ENCODE data around the gene EIF4G3.

Gene EIF4G3

DNA sequence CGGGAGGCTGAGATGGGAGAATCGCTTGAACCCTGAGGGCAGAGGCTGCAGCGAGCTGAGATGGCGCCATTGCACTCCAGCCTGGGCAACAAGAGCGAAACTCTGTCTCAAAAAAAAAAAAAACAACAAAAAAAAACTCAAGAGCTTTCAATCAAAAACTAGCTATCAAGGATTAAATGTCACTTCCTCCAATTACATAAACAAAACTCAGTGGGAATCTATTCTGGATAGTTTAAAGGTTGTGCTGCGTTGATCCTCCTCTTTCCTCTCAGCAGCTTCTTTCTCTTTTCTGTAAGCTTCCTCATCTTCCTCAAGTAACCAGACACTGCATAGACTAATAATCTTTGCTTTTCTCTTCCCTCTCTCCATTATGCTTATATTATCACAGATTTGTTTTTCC is 20.7 kb downstream of the EIF4G3 start:
- no peaks in the 10 kb centered on the region for H3F3A ChIP-seq (ENCODE audit: control insufficient read depth, insufficient read depth)
- TF ChIP-seq, protein P1, sequence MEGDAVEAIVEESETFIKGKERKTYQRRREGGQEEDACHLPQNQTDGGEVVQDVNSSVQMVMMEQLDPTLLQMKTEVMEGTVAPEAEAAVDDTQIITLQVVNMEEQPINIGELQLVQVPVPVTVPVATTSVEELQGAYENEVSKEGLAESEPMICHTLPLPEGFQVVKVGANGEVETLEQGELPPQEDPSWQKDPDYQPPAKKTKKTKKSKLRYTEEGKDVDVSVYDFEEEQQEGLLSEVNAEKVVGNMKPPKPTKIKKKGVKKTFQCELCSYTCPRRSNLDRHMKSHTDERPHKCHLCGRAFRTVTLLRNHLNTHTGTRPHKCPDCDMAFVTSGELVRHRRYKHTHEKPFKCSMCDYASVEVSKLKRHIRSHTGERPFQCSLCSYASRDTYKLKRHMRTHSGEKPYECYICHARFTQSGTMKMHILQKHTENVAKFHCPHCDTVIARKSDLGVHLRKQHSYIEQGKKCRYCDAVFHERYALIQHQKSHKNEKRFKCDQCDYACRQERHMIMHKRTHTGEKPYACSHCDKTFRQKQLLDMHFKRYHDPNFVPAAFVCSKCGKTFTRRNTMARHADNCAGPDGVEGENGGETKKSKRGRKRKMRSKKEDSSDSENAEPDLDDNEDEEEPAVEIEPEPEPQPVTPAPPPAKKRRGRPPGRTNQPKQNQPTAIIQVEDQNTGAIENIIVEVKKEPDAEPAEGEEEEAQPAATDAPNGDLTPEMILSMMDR (IDR thresholded peaks at IDR 0.05; ENCODE audit: low read depth, low read length, poor library complexity, severe bottlenecking): no peak
- no peak for TF ChIP-seq EZH2phosphoT487 (IDR thresholded peaks at IDR 0.05; ENCODE audit: borderline replicate concordance, low read length)

DNA sequence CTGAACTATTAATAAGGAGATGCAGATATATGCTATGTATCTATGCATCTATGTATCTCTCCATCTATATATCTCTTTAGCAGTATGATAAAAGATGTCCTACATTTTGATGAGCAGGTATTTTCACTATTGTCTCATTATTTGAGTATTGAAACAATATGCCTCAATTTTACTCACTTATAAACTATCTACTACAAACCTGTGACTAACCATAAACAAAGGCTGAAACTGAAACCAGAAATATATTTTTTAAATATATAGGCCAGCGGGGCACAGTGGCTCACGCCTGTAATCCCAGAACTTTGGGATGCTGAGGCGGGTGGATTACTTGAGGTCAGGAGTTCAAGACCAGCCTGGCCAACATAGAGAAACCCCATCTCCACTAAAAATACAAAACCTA is 22.0 kb downstream of the EIF4G3 start:
- TF ChIP-seq EZH2phosphoT487 (IDR thresholded peaks at IDR 0.05; ENCODE audit: borderline replicate concordance, low read length): no peak
- TF ChIP-seq, protein P1 (IDR thresholded peaks at IDR 0.05; ENCODE audit: low read depth, low read length, poor library complexity, severe bottlenecking): no peak
- Histone ChIP-seq H3K79me2 (ENCODE audit: control insufficient read depth, low read length) (peaks cover 88% of the 10 kb centered on the region), H3K36me3 (ENCODE audit: control insufficient read depth, low read length) (peaks cover 36% of the 10 kb centered on the region), H3K4me2 (ENCODE audit: low read length) (no peak overlapping the region), H3K4me1 (ENCODE audit: control insufficient read depth, low read length) (no peaks in the 10 kb centered on the region), H3K27me3 (ENCODE audit: control insufficient read depth, low read length) (no peaks in the 10 kb centered on the region), H4K20me1 (ENCODE audit: control insufficient read depth, insufficient read depth, low read depth, low read length) (peaks cover 11% of the 10 kb centered on the region; the same call in 1 of the 2 replicates), H3K27ac (ENCODE audit: low read depth, low read length) (no peak overlapping the region), H3K4me3 (ENCODE audit: low read length) (no peak overlapping the region), H3F3A (ENCODE audit: control insufficient read depth, insufficient read depth) (no peaks in the 10 kb centered on the region), H3K9me3 (ENCODE audit: control insufficient read depth, insufficient read depth, low read length) (no peaks in the 10 kb centered on the region), H3K9me2 (replicated peaks; ENCODE audit: control insufficient read depth, low read length) (no peaks in the 10 kb centered on the region)

More for the DNA sequence above, 20.7 kb downstream of the EIF4G3 start:
- Histone ChIP-seq H3K27me3 (ENCODE audit: control insufficient read depth, low read length) (no peaks in the 10 kb centered on the region), H3K27ac (ENCODE audit: low read depth, low read length) (no peak overlapping the region), H3K9me2 (replicated peaks; ENCODE audit: control insufficient read depth, low read length) (no peaks in the 10 kb centered on the region), H3K4me1 (ENCODE audit: control insufficient read depth, low read length) (no peaks in the 10 kb centered on the region), H3K4me2 (ENCODE audit: low read length) (no peak overlapping the region), H3K9me3 (ENCODE audit: control insufficient read depth, insufficient read depth, low read length) (no peaks in the 10 kb centered on the region), H3K79me2 (ENCODE audit: control insufficient read depth, low read length) (peaks cover 90% of the 10 kb centered on the region), H4K20me1 (ENCODE audit: control insufficient read depth, insufficient read depth, low read depth, low read length) (peaks cover 4% of the 10 kb centered on the region; the same call in 1 of the 2 replicates), H3K36me3 (ENCODE audit: control insufficient read depth, low read length) (peaks cover 29% of the 10 kb centered on the region), H3K4me3 (ENCODE audit: low read length) (no peak overlapping the region)

DNA sequence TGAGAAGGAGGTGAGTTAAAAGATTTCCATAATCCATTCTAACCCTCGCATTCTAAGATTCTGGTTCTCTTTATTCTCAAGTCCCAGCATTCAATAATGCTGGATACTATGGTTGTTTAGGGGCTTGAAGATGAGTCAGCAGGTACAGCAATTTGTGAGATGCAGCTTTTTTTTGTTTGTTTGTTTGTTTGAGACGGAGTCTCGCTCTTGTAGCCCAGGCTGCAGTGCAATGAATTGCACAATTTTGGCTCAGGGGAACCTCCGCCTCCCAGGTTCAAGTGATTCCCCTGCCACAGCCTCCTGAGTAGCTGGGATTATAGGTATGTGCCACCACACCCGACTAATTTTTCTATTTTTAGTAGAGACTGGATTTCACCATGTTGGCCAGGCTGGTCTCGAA is 23.3 kb downstream of the EIF4G3 start:
- Histone ChIP-seq H3K36me3 (ENCODE audit: control insufficient read depth, low read length) (peaks cover 40% of the 10 kb centered on the region), H3K9me3 (ENCODE audit: control insufficient read depth, insufficient read depth, low read length) (no peaks in the 10 kb centered on the region), H3K27ac (ENCODE audit: low read depth, low read length) (no peak overlapping the region), H3K4me2 (ENCODE audit: low read length) (no peak overlapping the region), H3F3A (ENCODE audit: control insufficient read depth, insufficient read depth) (no peaks in the 10 kb centered on the region), H3K27me3 (ENCODE audit: control insufficient read depth, low read length) (no peaks in the 10 kb centered on the region), H3K4me1 (ENCODE audit: control insufficient read depth, low read length) (no peaks in the 10 kb centered on the region), H3K79me2 (ENCODE audit: control insufficient read depth, low read length) (peaks cover 84% of the 10 kb centered on the region), H3K9me2 (replicated peaks; ENCODE audit: control insufficient read depth, low read length) (no peaks in the 10 kb centered on the region), H3K4me3 (ENCODE audit: low read length) (no peak overlapping the region), H4K20me1 (ENCODE audit: control insufficient read depth, insufficient read depth, low read depth, low read length) (peaks cover 9% of the 10 kb centered on the region; the same call in 1 of the 2 replicates)
- TF ChIP-seq, protein P1 (IDR thresholded peaks at IDR 0.05; ENCODE audit: low read depth, low read length, poor library complexity, severe bottlenecking): no peak
- TF ChIP-seq EZH2phosphoT487 (IDR thresholded peaks at IDR 0.05; ENCODE audit: borderline replicate concordance, low read length): no peak
